NCI-H2029 (cell line): ENCODE data around the gene SLX9.
"Not testable (repeated sequence)": the region's sequence is repeated elsewhere in the genome, so short reads cannot be mapped to it uniquely, and the experiment has no call there.

ENCODE experiments used
- DNase-seq: peaks from one replicate; lab custom pipeline; 2025; lab: John Stamatoyannopoulos, UW

The SLX9 gene

DNA sequence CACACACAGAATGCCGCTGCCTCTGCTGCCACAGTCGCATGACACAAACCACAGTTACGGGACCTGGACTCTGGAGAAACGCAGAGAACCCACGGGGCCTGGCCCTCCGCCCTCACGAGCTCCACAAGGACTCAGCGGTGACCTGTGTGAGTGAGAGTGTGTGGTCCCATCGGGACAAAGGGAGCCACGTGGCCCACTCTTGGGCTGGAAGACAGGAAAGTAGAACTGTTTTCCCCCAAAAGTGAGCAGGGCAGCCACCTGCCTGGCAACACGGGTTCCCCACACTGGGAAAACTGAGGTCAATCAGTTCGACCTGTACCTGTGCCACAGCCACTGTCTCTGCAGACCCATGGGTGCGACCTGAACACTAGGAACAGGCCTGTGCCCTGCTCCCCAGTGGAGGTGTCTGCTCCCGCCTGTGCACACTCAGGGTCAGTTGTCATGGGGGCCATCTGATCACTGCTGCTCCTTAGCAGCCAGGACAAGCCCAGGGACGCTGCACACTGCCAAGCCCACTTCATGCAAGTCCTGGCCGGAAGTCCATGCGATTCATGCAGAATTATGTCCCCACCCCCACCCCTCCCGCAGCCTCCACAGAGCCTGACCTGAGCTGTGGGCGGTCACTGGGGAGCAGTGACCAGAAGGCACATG is 80.2 kb downstream of the SLX9 start:
- no peak for DNase-seq

DNA sequence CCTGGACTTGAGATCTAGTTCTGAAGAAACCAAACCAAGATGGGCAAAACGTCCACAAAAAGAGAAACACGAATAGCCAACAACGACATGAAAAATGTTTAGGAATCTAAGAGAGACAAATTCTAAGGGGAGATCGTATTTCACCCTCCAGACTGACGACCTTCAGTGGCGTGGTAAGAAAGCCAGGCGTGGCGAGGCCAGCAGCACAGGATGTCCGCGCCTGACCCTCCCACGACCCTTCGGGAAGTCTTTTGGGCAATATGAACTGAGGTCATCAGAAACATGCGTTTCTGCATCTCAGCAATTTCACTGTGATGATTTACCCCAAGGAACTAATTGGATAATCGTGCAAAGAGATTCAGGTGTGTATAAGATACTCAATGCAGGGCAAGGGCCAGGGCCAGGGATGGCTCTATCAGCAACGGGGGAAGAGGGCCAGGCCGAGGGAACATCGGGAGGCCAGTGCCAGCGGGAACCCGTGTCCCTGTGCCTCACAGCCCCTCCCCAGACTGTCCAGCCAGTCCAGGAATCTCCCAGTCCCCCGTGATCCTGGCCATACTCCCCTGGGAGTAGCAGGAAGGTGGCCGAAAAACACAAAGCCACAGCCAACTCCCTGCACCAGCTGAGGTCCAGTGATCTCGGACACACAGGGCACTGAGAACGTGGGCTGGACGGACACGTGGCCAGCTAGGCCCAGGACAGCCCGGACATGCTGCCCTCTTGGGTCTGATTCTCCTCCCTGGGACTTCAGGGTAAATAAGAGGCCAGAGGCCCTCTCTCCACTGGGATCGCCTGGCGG is 81.0 kb downstream of the SLX9 start:
- DNase-seq = no peak

DNA sequence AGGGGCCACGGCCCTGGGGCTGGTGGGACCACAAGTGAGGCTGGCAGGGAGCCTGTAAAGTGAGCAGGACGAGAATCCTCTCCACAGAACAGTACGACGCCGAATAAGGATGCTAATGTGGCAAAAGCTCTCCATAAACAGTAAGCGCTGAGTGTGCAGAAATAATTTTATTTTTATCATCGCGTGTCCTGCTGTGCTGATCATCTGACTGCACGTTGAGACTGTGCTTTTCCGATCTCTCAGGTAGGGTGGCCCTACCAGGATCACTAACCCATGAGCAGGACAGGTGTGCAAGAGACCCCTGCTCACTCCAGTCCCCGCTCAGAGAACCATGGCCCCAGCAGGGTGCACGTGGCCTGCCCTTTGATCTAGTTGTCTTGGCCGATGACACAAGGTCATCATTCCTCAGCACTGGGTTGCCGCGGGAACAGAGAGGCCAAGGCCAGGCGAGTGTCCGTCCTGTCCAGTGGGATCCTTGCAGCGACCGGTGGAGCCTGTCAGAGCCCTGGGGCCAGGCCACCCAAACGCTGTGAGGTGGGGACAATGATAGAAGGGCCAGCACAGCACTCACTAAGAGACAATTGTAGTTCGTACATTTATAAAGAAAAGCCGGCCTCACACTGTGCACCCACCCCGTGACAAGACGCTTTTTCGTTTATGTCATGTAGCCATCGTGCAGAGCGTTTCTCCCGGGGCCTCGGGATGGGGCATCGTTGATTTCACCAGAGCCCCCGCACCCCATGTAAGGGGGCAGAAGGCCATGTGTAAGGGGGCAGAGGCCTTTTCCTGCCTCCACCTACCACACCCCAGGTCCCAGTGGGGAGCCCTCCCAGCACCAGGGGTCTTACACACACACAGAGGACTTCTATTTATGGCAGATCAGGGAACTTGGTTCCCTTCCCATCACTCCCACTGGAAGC is 81.9 kb downstream of the SLX9 start:
- DNase-seq = no peak

DNA sequence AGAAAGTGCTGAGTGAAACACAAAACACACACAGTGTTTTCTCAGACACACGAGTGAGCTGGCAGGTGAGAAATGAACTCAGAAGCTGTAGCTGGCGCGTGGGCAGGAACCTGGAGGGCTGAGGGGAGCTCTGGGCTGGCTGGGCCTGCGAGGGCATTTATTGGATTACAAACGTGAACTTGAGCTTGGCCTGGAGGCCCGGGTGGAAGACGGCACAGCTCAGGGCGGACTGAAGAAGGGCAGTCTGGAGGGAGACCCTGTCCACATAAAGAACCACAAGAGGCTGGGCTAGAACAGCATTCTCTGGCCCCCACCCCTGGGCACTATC is 82.5 kb downstream of the SLX9 start:
- DNase-seq = no peak

DNA sequence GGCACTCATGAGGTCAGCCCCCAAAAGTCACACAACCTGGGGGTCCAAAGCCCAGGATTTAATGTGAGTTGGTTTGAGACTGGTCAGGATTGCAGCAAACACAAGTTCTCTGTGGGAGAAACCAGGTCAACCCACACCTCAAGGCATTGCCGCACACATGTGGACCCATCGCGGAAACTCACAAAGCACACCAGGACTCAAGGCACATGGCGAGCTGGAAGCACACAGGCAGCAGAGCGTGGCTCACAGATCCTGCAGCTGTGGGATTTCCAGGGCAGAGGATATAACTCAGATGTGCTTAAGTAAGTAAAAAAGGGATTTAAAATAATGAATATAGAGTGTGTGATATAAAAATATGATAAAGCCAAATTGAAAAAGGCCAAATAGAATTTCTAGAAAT is 82.9 kb downstream of the SLX9 start:
- DNase-seq = no peak

DNA sequence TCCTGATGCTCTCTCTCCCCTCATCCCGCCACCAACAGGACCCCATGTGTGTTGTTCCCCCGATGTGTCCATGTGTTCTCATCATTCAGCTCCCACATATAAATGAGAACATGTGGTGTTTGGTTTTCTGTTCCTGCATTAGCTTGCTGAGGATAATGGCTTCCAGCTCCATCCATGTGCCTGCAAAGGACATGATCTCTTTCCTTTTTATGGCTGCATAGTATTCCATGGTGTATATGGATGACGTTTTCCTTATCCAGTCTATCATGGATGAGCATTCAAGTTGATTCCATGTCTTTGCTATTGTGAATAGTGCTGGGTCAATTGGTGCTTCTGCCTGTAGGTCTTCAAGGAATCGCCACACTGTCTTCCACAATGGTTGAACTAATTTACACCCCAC is 84.7 kb downstream of the SLX9 start:
- not testable (repeated sequence) for DNase-seq

DNA sequence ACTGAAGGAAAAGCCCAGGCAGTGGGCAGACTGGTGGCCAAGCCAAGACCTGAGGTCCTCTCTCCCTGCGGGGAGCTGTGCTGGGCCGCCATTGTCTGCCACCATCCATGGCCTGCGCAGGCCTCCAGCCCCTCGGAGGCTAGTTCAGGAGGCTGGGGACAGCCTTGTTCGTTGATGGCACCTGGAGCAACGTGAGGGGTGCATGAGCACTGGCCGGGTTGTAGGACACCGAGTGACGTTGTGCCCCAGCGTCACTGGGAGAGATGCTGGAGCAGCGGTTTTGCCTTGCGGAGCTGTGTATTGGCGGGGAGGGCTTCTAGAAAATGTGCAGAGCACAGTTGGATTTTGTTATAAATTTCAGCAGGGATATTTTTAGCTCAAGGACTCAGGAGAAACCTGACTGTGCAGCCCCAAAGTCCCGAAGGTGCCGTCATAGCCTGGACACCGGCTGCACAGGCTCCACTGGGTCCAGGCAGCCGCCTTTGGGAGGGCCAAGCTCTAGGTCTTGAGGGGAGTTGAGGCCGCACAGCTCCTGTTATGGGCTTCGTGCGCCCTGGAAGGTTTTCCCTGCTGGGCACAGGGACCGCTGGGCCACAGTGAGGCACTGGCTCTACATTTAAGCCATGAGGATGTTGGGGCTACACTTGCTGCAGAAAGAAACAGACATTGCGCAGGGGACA is 86.4 kb downstream of the SLX9 start:
- no peak for DNase-seq
